Measurements from ENCODE around the gene PSMG4.

DNA sequence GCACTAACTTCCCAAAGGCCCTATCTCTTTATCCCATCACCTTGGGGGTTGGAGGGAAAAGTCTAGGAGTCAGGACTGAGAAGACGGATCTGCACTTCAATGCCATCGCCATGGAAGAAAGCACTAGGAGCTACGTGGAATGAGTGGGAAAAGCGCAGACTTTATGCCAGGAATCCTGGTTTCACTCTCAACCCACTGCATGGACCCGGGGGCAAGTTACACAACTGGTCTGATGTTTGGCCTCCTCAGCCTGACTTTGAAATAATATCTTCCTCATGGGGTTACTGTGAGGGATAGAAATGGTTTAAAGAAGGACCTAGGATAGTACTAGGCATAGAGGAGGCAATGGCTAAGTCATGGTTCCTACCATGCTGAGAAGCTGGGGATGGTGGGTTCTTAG is 13.5 kb upstream of the PSMG4 start:
- TF ChIP-seq GATA2 (IDR thresholded peaks at IDR 0.05; ENCODE audit: low read depth, low read length): no peak
- no peak for TF ChIP-seq GATA3 (IDR thresholded peaks at IDR 0.05; ENCODE audit: low read depth, low read length)

Data from SH-SY5Y (cell line).